ENCODE measurements around the gene CSDE1. TPM values are rescaled to one million over a fixed set of nuclear protein-coding genes. Genes with fewer than 3 reads are reported as not detected.
A peak's percentile ranks its signal among the peaks of the same experiment; 100 is the strongest.

CSDE1 gene
- total RNA-seq, 1 experiment from 2014 or later: 812 TPM

DNA sequence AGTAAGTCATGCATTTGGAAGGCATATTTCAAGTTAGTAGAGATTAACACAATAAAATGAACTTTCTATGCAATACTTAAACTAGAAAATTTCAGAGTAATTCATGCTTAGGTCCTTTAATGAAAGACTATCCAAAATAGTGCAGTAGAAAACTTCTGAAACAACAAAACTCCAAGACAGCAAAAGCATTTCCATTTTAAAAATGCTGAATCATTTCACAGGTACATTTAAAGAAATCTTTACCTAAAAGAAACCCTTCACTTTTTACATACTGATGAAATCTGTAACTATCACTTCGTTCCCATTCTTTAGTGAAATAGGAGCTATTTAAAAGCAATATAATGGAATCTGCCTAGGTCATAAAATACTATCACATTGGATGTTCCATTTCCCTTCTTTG lies 17.5 kb downstream of the CSDE1 start:
- POLR2A ChIA-PET (ENCODE audit: low non-redundant PET): no interaction called here
- no TSS peak for BruUV-seq (replicated peaks)
- H3K4me3 ChIP-seq (ENCODE audit: low read depth, low read length, poor library complexity, severe bottlenecking): no peak overlapping the region
- no peaks in the 10 kb centered on the region for H3K27me3 ChIP-seq (replicated peaks; ENCODE audit: insufficient read depth, low read depth, low read length, poor library complexity)
- H3K9me3 ChIP-seq (ENCODE audit: low read depth, low read length, poor library complexity, severe bottlenecking): no peaks in the 10 kb centered on the region
- intact Hi-C loops (cut with micrococcal nuclease; ENCODE audit: unreplicated experiment): no loop called here
- H3K4me1 ChIP-seq (ENCODE audit: insufficient read depth, low read length, poor library complexity, severe bottlenecking): no peaks in the 10 kb centered on the region
- DNase-seq (ENCODE audit: low spot score): no peak
- CTCF ChIA-PET: no interaction called here
- peaks cover 90% of the 10 kb centered on the region for H3K36me3 ChIP-seq (ENCODE audit: insufficient read depth, low read length, poor library complexity, severe bottlenecking)
- peak overlapping the region; percentile 21 for H3K27ac ChIP-seq (ENCODE audit: low read depth, low read length, poor library complexity, severe bottlenecking)
- TF ChIP-seq EZH2 (IDR thresholded peaks at IDR 0.05; ENCODE audit: borderline replicate concordance, low read depth, low read length, poor library complexity, severe bottlenecking): no peak
- TF ChIP-seq, protein P1, sequence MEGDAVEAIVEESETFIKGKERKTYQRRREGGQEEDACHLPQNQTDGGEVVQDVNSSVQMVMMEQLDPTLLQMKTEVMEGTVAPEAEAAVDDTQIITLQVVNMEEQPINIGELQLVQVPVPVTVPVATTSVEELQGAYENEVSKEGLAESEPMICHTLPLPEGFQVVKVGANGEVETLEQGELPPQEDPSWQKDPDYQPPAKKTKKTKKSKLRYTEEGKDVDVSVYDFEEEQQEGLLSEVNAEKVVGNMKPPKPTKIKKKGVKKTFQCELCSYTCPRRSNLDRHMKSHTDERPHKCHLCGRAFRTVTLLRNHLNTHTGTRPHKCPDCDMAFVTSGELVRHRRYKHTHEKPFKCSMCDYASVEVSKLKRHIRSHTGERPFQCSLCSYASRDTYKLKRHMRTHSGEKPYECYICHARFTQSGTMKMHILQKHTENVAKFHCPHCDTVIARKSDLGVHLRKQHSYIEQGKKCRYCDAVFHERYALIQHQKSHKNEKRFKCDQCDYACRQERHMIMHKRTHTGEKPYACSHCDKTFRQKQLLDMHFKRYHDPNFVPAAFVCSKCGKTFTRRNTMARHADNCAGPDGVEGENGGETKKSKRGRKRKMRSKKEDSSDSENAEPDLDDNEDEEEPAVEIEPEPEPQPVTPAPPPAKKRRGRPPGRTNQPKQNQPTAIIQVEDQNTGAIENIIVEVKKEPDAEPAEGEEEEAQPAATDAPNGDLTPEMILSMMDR (conservative IDR thresholded peaks at IDR 0.05; ENCODE audit: low read depth, low read length): no peak

DNA sequence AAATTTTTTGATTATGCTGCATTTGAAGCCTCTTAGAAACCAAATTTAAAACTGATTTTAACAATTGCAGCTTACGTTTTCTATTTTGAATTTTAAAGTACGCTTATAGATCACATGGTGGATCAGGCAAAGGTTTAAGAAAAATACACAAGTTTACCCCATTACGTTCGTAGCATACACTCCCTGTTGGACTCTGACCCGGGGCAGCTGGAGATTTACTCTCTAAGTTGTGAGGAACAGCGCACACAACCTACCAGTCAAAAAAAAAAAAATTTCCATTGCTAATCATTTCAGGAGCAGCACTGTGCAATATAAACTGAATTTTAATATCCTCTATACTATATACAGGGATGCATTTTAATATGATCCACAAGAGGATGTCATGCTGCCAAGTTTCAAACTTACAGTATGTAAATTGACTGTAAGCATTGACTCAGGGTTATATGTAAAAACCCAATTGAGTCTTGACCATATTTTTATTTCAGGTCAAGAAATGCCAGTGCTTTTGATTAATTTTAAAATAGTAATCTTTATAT lies 20.4 kb downstream of the CSDE1 start:
- Histone ChIP-seq H3K9me3 (ENCODE audit: low read depth, low read length, poor library complexity, severe bottlenecking) (no peaks in the 10 kb centered on the region), H3K4me1 (ENCODE audit: insufficient read depth, low read length, poor library complexity, severe bottlenecking) (no peaks in the 10 kb centered on the region), H3K27me3 (replicated peaks; ENCODE audit: insufficient read depth, low read depth, low read length, poor library complexity) (no peaks in the 10 kb centered on the region), H3K27ac (ENCODE audit: low read depth, low read length, poor library complexity, severe bottlenecking) (no peak overlapping the region), H3K36me3 (ENCODE audit: insufficient read depth, low read length, poor library complexity, severe bottlenecking) (peaks cover 93% of the 10 kb centered on the region), H3K4me3 (ENCODE audit: low read depth, low read length, poor library complexity, severe bottlenecking) (no peak overlapping the region)
- DNase-seq (ENCODE audit: low spot score): no peak
- ChIA-PET CTCF (no interaction called here), POLR2A (ENCODE audit: low non-redundant PET) (no interaction called here)
- no TSS peak for BruUV-seq (replicated peaks)
- intact Hi-C loops (cut with micrococcal nuclease; ENCODE audit: unreplicated experiment): no loop called here
- TF ChIP-seq, protein P1 (conservative IDR thresholded peaks at IDR 0.05; ENCODE audit: low read depth, low read length): no peak
- no peak for TF ChIP-seq EZH2 (IDR thresholded peaks at IDR 0.05; ENCODE audit: borderline replicate concordance, low read depth, low read length, poor library complexity, severe bottlenecking)

DNA sequence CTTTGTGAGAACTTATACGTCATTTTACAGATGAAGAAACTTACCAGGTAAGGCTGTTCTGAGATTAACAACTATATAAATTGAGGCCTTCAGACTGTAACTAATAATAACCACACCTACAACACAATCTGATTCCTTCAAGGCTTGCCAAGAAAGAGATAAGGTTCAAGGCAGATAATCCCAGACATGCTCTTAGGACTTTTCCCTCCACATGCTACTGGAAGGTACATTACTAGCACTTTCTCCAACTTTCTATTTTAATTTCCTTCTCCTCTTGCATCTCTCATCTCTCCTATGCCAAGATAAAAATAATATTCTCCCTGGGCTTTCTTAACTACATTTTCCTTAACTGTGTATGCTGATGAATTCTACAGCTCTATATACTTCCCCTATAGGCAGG lies 22.3 kb downstream of the CSDE1 start:
- H3K4me3 ChIP-seq (ENCODE audit: low read depth, low read length, poor library complexity, severe bottlenecking): no peak overlapping the region
- POLR2A ChIA-PET (ENCODE audit: low non-redundant PET): no interaction called here
- no peak for DNase-seq (ENCODE audit: low spot score)
- H3K36me3 ChIP-seq (ENCODE audit: insufficient read depth, low read length, poor library complexity, severe bottlenecking): peaks cover 96% of the 10 kb centered on the region
- no peaks in the 10 kb centered on the region for H3K4me1 ChIP-seq (ENCODE audit: insufficient read depth, low read length, poor library complexity, severe bottlenecking)
- BruUV-seq (replicated peaks): no TSS peak
- no peak overlapping the region for H3K27ac ChIP-seq (ENCODE audit: low read depth, low read length, poor library complexity, severe bottlenecking)
- TF ChIP-seq, protein P1 (conservative IDR thresholded peaks at IDR 0.05; ENCODE audit: low read depth, low read length): no peak
- no peak for TF ChIP-seq EZH2 (IDR thresholded peaks at IDR 0.05; ENCODE audit: borderline replicate concordance, low read depth, low read length, poor library complexity, severe bottlenecking)
- no peaks in the 10 kb centered on the region for H3K9me3 ChIP-seq (ENCODE audit: low read depth, low read length, poor library complexity, severe bottlenecking)
- no peaks in the 10 kb centered on the region for H3K27me3 ChIP-seq (replicated peaks; ENCODE audit: insufficient read depth, low read depth, low read length, poor library complexity)
- CTCF ChIA-PET: no interaction called here
- intact Hi-C loops (cut with micrococcal nuclease; ENCODE audit: unreplicated experiment): no loop called here

Measured in A673 (cell line).